ENCODE results near the gene TASP1. TPM values are rescaled to one million over a fixed set of nuclear protein-coding genes. Genes with fewer than 3 reads are reported as not detected.

TASP1 gene
- total and polyA plus RNA-seq, 3 experiments from 2014 or later, result 11.8 to 14.4 (median 13.5) TPM

DNA sequence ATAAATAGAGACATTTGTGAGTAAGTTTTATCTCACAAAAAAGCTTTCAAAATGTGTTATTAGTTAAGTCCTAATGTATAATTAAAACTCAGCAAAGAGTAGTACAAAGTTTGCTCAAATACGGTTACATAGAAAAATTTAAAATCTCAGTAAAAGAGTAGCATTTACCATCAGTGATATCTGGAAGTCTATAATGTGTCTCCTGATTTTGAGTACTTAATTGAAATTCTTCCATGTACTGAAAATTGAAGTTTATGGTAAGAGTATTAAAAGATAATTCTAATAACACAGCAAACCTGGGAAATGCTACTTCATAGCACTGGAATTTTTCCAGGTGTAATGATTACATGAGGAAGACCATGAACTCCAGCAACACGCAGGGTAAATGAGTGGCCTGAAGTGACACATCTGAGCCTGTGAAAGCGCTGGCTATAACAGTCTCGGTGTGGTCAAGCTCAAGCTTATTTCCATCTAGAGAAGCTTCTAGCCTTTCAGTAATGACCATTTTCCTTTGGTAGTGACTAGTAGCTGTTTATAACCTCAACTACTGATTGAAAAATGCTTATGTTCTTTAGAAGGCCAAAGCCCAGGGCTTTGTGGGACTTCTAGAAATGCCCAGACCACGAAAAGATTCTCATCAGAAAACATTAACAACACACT, 214.4 kb downstream of the TASP1 start:
- ChIA-PET POLR2A (no interaction called here), CTCF (no interaction called here)
- no peaks in the 10 kb centered on the region for H3K9me3 ChIP-seq (ENCODE audit: low read length)
- Mint-ChIP-seq H3K4me1 (peaks cover 0 to 1% (median 0%) of the 10 kb centered on the region in 3 donors), H3K27ac (no peak overlapping the region), H3K27me3 (no peaks in the 10 kb centered on the region), H3K4me3 (no peak overlapping the region), H3K36me3 (peaks cover 7 to 15% (median 11%) of the 10 kb centered on the region in 3 donors), H3K9me3 (no peaks in the 10 kb centered on the region)
- no peaks in the 10 kb centered on the region for H3K4me1 ChIP-seq (ENCODE audit: insufficient read depth, low read length)
- no peak overlapping the region for H3K4me3 ChIP-seq (ENCODE audit: low read length)
- DNase-seq, result no peak
- no peaks in the 10 kb centered on the region for H3K36me3 ChIP-seq (ENCODE audit: insufficient read depth, low read length)
- H3K27me3 ChIP-seq (ENCODE audit: insufficient read depth, low read length, poor library complexity, severe bottlenecking), result no peaks in the 10 kb centered on the region
- no peak overlapping the region for H3K27ac ChIP-seq (ENCODE audit: low read depth, low read length)

DNA sequence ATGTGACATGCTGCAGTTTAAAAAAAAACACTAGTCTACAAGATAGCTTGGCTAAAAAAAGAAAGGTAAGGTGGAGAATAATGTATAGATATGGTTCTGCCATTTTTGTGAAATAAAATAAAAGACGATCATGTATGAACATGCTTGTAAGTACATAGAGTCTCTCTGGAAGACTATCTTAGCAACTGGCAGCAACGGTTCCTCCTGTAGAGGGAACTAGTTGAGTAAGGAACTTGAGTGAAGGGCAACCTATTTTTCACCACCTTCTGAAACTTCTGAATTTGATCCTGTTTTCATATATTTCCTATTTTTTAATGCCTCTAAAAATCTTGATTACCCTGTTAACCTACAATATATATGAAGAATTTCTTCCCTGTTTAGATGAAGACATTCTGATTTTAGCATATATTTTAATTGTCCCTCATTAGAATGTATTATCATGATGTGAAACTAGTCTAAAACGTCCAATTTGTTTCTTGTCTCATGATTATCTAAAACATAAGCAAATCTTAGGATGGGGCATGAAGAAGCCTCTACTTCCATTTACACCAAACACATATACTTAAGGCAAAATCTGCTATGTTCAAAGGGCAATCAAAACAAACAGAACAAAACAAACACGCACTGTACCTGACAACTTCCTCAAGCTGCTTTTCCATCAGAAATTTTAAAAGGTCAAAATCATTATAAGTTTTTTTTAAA, 215.1 kb downstream of the TASP1 start:
- H3K4me1 Mint-ChIP-seq, result peaks cover 0 to 1% (median 0%) of the 10 kb centered on the region in 3 donors
- H3K27me3 Mint-ChIP-seq, result no peaks in the 10 kb centered on the region
- peaks cover 6 to 12% (median 10%) of the 10 kb centered on the region in 3 donors for H3K36me3 Mint-ChIP-seq
- Histone ChIP-seq H3K27me3 (ENCODE audit: insufficient read depth, low read length, poor library complexity, severe bottlenecking) (no peaks in the 10 kb centered on the region), H3K36me3 (ENCODE audit: insufficient read depth, low read length) (no peaks in the 10 kb centered on the region), H3K4me1 (ENCODE audit: insufficient read depth, low read length) (no peaks in the 10 kb centered on the region), H3K27ac (ENCODE audit: low read depth, low read length) (no peak overlapping the region), H3K9me3 (ENCODE audit: low read length) (no peaks in the 10 kb centered on the region), H3K4me3 (ENCODE audit: low read length) (no peak overlapping the region)
- H3K27ac Mint-ChIP-seq, result no peak overlapping the region
- no peaks in the 10 kb centered on the region for H3K9me3 Mint-ChIP-seq
- CTCF ChIA-PET, result no interaction called here
- H3K4me3 Mint-ChIP-seq, result no peak overlapping the region
- POLR2A ChIA-PET, result no interaction called here
- DNase-seq, result no peak

DNA sequence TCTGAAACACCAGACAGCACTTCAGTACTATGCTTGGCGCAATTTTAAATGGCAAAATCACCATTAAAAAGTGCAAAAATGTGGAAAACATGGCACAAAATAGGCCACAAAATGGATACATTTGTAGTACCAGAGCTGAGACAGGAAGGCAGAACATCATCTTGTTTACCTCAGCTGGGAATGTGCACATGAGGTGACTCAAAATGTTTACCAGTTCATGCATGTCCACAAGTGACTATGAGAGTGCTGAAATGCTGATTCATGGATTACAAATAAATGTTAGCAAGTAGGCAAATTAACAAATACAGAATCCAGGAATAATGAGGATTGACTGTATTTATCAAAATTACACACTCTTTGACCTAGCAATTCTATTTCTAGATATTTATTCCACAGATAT, 216.1 kb downstream of the TASP1 start:
- Histone ChIP-seq H3K4me3 (ENCODE audit: low read length) (no peak overlapping the region), H3K27me3 (ENCODE audit: insufficient read depth, low read length, poor library complexity, severe bottlenecking) (no peaks in the 10 kb centered on the region), H3K27ac (ENCODE audit: low read depth, low read length) (no peak overlapping the region), H3K9me3 (ENCODE audit: low read length) (no peaks in the 10 kb centered on the region), H3K36me3 (ENCODE audit: insufficient read depth, low read length) (no peaks in the 10 kb centered on the region), H3K4me1 (ENCODE audit: insufficient read depth, low read length) (no peaks in the 10 kb centered on the region)
- Mint-ChIP-seq H3K4me1 (peaks cover 0 to 1% (median 0%) of the 10 kb centered on the region in 3 donors), H3K27ac (no peak overlapping the region), H3K4me3 (no peak overlapping the region), H3K9me3 (no peaks in the 10 kb centered on the region), H3K36me3 (peaks cover 11 to 14% (median 12%) of the 10 kb centered on the region in 3 donors), H3K27me3 (no peaks in the 10 kb centered on the region)
- ChIA-PET CTCF (no interaction called here), POLR2A (no interaction called here)
- DNase-seq, result no peak

DNA sequence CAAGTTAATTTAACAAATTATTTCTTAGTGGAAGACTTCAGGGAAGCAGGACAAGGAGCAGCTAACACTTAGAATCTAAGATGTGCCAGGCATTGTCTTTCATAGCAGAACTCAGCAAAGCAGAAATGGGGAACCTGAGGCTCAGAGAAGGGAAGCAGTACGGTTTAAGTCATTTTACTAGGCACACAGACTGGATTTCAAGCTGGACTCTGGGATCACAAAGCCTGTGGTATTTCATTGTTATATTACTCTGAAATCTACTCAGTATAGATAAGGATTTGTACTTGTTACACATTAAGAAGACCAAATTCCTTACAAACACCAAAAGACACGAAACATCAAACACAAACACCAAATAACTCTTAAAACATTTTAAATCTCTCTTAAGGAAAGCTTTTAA, 218.1 kb downstream of the TASP1 start:
- DNase-seq, result no peak
- Histone ChIP-seq H3K4me3 (ENCODE audit: low read length) (no peak overlapping the region), H3K9me3 (ENCODE audit: low read length) (no peaks in the 10 kb centered on the region), H3K4me1 (ENCODE audit: insufficient read depth, low read length) (no peaks in the 10 kb centered on the region), H3K27me3 (ENCODE audit: insufficient read depth, low read length, poor library complexity, severe bottlenecking) (no peaks in the 10 kb centered on the region), H3K36me3 (ENCODE audit: insufficient read depth, low read length) (no peaks in the 10 kb centered on the region), H3K27ac (ENCODE audit: low read depth, low read length) (no peak overlapping the region)
- no peak overlapping the region for H3K27ac Mint-ChIP-seq
- H3K36me3 Mint-ChIP-seq, result peaks cover 23 to 31% (median 29%) of the 10 kb centered on the region in 3 donors
- H3K9me3 Mint-ChIP-seq, result peaks cover 0 to under 1% (median 0%) of the 10 kb centered on the region in 5 donors
- CTCF ChIA-PET, result no interaction called here
- H3K4me3 Mint-ChIP-seq, result no peak overlapping the region
- peaks cover 0 to 1% (median 0%) of the 10 kb centered on the region in 3 donors for H3K4me1 Mint-ChIP-seq
- POLR2A ChIA-PET, result no interaction called here
- H3K27me3 Mint-ChIP-seq, result no peaks in the 10 kb centered on the region

DNA sequence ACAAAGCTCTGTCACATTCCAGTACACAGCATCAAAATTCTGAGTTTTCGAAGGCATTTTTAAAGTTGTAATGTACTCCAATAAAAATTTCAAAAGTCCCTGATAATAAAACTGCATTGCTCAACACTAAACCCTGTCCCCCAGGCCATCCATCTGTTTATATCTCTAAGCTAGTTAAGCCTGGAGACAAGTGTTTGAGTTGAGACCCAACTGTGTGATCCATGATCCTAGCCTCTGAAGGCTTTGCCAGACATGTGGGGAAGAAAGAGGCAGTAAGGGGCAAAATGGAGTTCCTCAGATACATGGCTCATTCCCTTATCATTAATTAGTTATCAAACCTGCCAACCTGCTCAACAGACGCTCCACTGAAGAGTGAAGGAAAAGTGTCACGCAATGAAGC, 219.3 kb downstream of the TASP1 start:
- DNase-seq, result no peak
- Histone ChIP-seq H3K9me3 (ENCODE audit: low read length) (no peaks in the 10 kb centered on the region), H3K4me3 (ENCODE audit: low read length) (no peak overlapping the region), H3K36me3 (ENCODE audit: insufficient read depth, low read length) (no peaks in the 10 kb centered on the region), H3K27ac (ENCODE audit: low read depth, low read length) (no peak overlapping the region), H3K4me1 (ENCODE audit: insufficient read depth, low read length) (no peaks in the 10 kb centered on the region), H3K27me3 (ENCODE audit: insufficient read depth, low read length, poor library complexity, severe bottlenecking) (no peaks in the 10 kb centered on the region)
- Mint-ChIP-seq H3K4me3 (no peak overlapping the region), H3K36me3 (peaks cover 26 to 40% (median 34%) of the 10 kb centered on the region in 3 donors), H3K4me1 (peaks cover 0 to 1% (median 0%) of the 10 kb centered on the region in 3 donors), H3K27me3 (no peaks in the 10 kb centered on the region), H3K9me3 (peaks cover 0 to 3% (median 0%) of the 10 kb centered on the region in 5 donors), H3K27ac (no peak overlapping the region)
- POLR2A ChIA-PET, result no interaction called here
- CTCF ChIA-PET, result no interaction called here

DNA sequence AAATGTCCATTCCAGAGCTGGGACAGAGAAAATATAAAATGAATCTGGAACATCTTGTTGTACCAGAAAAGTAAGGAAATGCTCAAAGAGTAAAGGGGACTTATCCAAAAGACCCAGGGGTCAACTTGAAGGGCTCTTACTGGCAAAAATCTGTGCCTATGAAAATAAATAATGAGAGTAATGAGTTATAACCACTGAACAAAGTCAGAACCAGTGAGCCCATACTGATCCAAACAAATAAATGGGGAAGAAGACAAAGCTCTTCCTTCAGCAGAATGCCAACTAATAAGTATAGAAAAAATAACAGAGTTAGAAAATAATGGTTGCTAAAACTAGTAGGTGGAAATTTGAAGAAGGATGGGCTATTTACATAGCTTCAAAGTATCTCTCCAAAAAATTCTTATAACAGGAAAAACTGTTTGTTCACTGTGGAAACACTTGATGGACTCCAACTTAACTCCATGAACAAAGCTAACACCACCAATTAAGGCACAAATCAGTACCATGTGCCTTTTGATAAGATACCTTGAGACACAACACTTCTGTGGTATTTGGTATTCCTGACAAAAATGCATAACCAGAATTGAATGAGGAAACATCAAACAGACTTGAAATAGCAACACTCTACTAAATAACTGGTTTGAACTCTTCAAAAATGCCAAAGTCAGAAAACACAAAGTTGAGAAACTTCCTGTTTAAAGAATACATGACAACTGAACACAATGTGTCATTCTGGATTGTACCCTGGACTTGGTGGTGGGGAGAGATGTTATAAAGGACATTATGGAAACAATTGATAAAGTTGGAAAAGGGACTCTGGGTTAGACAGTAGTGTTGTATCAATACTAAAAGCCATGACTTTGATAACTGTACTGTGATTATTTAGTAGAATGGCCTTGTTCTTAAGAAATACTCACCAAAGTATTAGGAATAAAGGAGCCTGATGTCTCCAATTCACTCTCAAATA, 220.2 kb downstream of the TASP1 start:
- ChIA-PET POLR2A (no interaction called here), CTCF (no interaction called here)

DNA sequence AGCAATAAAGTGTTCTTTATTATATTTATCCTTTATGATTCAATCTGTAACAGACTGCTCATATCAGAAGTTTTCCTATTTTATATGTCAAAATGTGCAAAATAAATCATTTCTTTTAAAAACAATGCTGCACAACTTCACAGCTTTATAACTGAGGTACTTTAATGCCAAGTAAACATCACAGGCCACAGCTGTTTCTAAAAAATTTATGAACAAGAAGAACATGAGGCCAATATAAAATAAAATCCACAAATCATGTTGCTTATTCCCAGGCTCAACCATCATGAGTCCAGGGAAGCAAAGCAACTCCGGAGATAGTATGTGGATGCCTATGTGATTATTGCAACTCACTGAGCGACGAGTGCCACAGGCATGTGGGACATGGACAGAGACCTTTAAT, 222.2 kb downstream of the TASP1 start:
- Histone ChIP-seq H3K4me1 (ENCODE audit: insufficient read depth, low read length) (no peaks in the 10 kb centered on the region), H3K36me3 (ENCODE audit: insufficient read depth, low read length) (no peaks in the 10 kb centered on the region), H3K27me3 (ENCODE audit: insufficient read depth, low read length, poor library complexity, severe bottlenecking) (no peaks in the 10 kb centered on the region), H3K27ac (ENCODE audit: low read depth, low read length) (no peak overlapping the region), H3K9me3 (ENCODE audit: low read length) (no peaks in the 10 kb centered on the region), H3K4me3 (ENCODE audit: low read length) (no peak overlapping the region)
- POLR2A ChIA-PET, result no interaction called here
- Mint-ChIP-seq H3K36me3 (peaks cover 34 to 63% (median 41%) of the 10 kb centered on the region in 3 donors), H3K27me3 (no peaks in the 10 kb centered on the region), H3K27ac (no peak overlapping the region), H3K9me3 (peaks cover 0 to 3% (median 0%) of the 10 kb centered on the region in 5 donors), H3K4me1 (peaks cover 0 to 1% (median 0%) of the 10 kb centered on the region in 3 donors), H3K4me3 (no peak overlapping the region)
- DNase-seq, result no peak
- CTCF ChIA-PET, result no interaction called here

More for the DNA sequence above, 220.2 kb downstream of the TASP1 start:
- no peaks in the 10 kb centered on the region for H3K36me3 ChIP-seq (ENCODE audit: insufficient read depth, low read length)
- no peak overlapping the region for H3K27ac ChIP-seq (ENCODE audit: low read depth, low read length)
- Mint-ChIP-seq H3K4me1 (peaks cover 0 to 1% (median 0%) of the 10 kb centered on the region in 3 donors), H3K27me3 (no peaks in the 10 kb centered on the region), H3K9me3 (peaks cover 0 to 3% (median 0%) of the 10 kb centered on the region in 5 donors), H3K4me3 (no peak overlapping the region), H3K27ac (no peak overlapping the region), H3K36me3 (peaks cover 29 to 46% (median 37%) of the 10 kb centered on the region in 3 donors)
- no peak overlapping the region for H3K4me3 ChIP-seq (ENCODE audit: low read length)
- no peaks in the 10 kb centered on the region for H3K27me3 ChIP-seq (ENCODE audit: insufficient read depth, low read length, poor library complexity, severe bottlenecking)
- no peak for DNase-seq
- no peaks in the 10 kb centered on the region for H3K9me3 ChIP-seq (ENCODE audit: low read length)
- H3K4me1 ChIP-seq (ENCODE audit: insufficient read depth, low read length), result no peaks in the 10 kb centered on the region

Measured in CD8-positive, alpha-beta memory T cell (primary cell).